IMR-90 (cell line): ENCODE data around the gene SYNE3. TPM values are rescaled to one million over a fixed set of nuclear protein-coding genes. Genes with fewer than 3 reads are reported as not detected.
A peak's percentile ranks its signal among the peaks of the same experiment; 100 is the strongest.

ENCODE experiments used
- ATAC-seq: fragments of 200-7000 bp; cut with Tn5 transposase; 2 replicates; pipeline ENCODE4 v1.9.1; 2020; ENCODE audit warnings: low read depth, mild to moderate bottlenecking, moderate library complexity
- BruUV-seq: library from RNA; stranded (reverse); fragments of 400-500 nt; replicated peaks from 2 replicates; lab custom pipeline; 2021; lab: Mats Ljungman, UMichigan
- CTCF ChIA-PET: fragments of 300-600 bp; formaldehyde crosslinking; extraction: SDS; loops from one replicate; lab custom pipeline; 2021; ENCODE audit warnings: antibody characterized with exemption; lab: Yijun Ruan, JAX
- POLR2A ChIA-PET: fragments of 300-600 bp; sonication (Branson Sonifier 250); formaldehyde crosslinking; loops from one replicate; lab custom pipeline; 2022; ENCODE audit warnings: antibody characterized with exemption; ENCODE audit not compliant: unreplicated experiment; lab: Charles Lee
- DNase-seq: peaks from one replicate; pipeline ENCODE4 v3.0.0; 2013
- H2AFZ ChIP-seq: replicated peaks from 2 replicates; pipeline ENCODE3; 2013; ENCODE audit warnings: low read length, mild to moderate bottlenecking; ENCODE audit not compliant: poor library complexity
- H2AK5ac ChIP-seq: 2 replicates; pipeline ENCODE4 v1.6.1; 2013; ENCODE audit warnings: low read depth, low read length, inconsistent platforms
- H2AK9ac ChIP-seq: replicated peaks from 2 replicates; pipeline ENCODE3; 2013; ENCODE audit warnings: mild to moderate bottlenecking, low read depth, low read length, moderate library complexity; ENCODE audit not compliant: poor library complexity
- H2BK120ac ChIP-seq: 2 replicates; pipeline ENCODE4 v1.6.1; 2013; ENCODE audit warnings: low read depth, low read length, inconsistent platforms
- H2BK15ac ChIP-seq: 3 replicates; pipeline ENCODE4 v1.6.1; 2013; ENCODE audit warnings: low read depth, low read length, inconsistent platforms
- H2BK20ac ChIP-seq: 2 replicates; pipeline ENCODE4 v1.6.1; 2013; ENCODE audit warnings: low read depth, mild to moderate bottlenecking, inconsistent platforms, low read length, moderate library complexity
- H2BK5ac ChIP-seq: 2 replicates; pipeline ENCODE4 v1.6.1; 2013; ENCODE audit warnings: mild to moderate bottlenecking, low read depth, low read length, inconsistent platforms; ENCODE audit not compliant: poor library complexity, severe bottlenecking
- H3K14ac ChIP-seq: replicated peaks from 2 replicates; pipeline ENCODE4 v1.6.1; 2013; ENCODE audit warnings: low read depth, low read length, inconsistent platforms
- H3K18ac ChIP-seq: 2 replicates; pipeline ENCODE4 v1.6.1; 2013; ENCODE audit warnings: low read depth, low read length, control low read depth
- H3K23ac ChIP-seq: 2 replicates; pipeline ENCODE4 v1.6.1; 2013; ENCODE audit warnings: low read depth, low read length, inconsistent platforms
- H3K27ac ChIP-seq: 2 replicates; pipeline ENCODE4 v1.5.1; 2013; ENCODE audit warnings: mild to moderate bottlenecking, control low read depth, low read length; ENCODE audit not compliant: insufficient read depth
- H3K27me3 ChIP-seq: 2 replicates; pipeline ENCODE4 v1.6.1; 2013; ENCODE audit warnings: low read length; ENCODE audit not compliant: control insufficient read depth, insufficient read depth
- H3K36me3 ChIP-seq: 2 replicates; pipeline ENCODE4 v1.6.1; 2013; ENCODE audit warnings: low read length, mixed read lengths; ENCODE audit not compliant: control insufficient read depth, insufficient read depth
- H3K4ac ChIP-seq: 2 replicates; pipeline ENCODE4 v1.6.1; 2013; ENCODE audit warnings: low read depth, low read length, inconsistent platforms
- H3K4me1 ChIP-seq: 2 replicates; pipeline ENCODE4 v1.6.1; 2013; ENCODE audit warnings: low read length, mixed read lengths; ENCODE audit not compliant: control insufficient read depth, insufficient read depth
- H3K4me2 ChIP-seq: 2 replicates; pipeline ENCODE4 v1.6.1; 2013; ENCODE audit warnings: low read depth, mild to moderate bottlenecking, control low read depth, low read length, moderate library complexity
- H3K4me3 ChIP-seq: 2 replicates; pipeline ENCODE4 v1.5.1; 2013; ENCODE audit warnings: low read depth, mild to moderate bottlenecking, control low read depth, low read length, moderate library complexity; ENCODE audit not compliant: insufficient read depth
- H3K56ac ChIP-seq: 2 replicates; pipeline ENCODE4 v1.6.1; 2013; ENCODE audit warnings: low read length, inconsistent platforms; ENCODE audit not compliant: insufficient read depth; ENCODE audit errors: extremely low read depth
- H3K79me1 ChIP-seq, 2 experiments: 2 replicates each; pipeline ENCODE4 v1.6.1; 2013; ENCODE audit warnings: low read length in 2 of 2, inconsistent platforms in 1 of 2, low read depth in 1 of 2
- H3K9ac ChIP-seq: 2 replicates; pipeline ENCODE4 v1.6.1; 2013; ENCODE audit warnings: low read depth, low read length, control low read depth
- H3K9me1 ChIP-seq: 2 replicates; pipeline ENCODE4 v1.6.1; 2013; ENCODE audit warnings: low read length, inconsistent platforms; ENCODE audit not compliant: insufficient read depth
- H3K9me3 ChIP-seq: 2 replicates; pipeline ENCODE4 v1.6.1; 2013; ENCODE audit warnings: low read length; ENCODE audit not compliant: control insufficient read depth, insufficient read depth
- H4K20me1 ChIP-seq: 2 replicates; pipeline ENCODE4 v1.6.1; 2013; ENCODE audit warnings: low read length, inconsistent platforms; ENCODE audit not compliant: insufficient read depth
- H4K5ac ChIP-seq: 2 replicates; pipeline ENCODE4 v1.6.1; 2013; ENCODE audit warnings: mild to moderate bottlenecking, low read depth, low read length, control low read depth
- H4K8ac ChIP-seq, 2 experiments: 2 replicates each; pipeline ENCODE4 v1.6.1; 2013; ENCODE audit warnings: low read depth in 2 of 2, low read length in 2 of 2, control low read depth in 1 of 2, inconsistent platforms in 1 of 2
- H4K91ac ChIP-seq: 2 replicates; pipeline ENCODE4 v1.6.1; 2013; ENCODE audit warnings: low read depth, low read length, inconsistent platforms; ENCODE audit not compliant: insufficient read depth
- BHLHE40 ChIP-seq: fragments of 150-350 bp; IDR thresholded peaks from 2 replicates; pipeline ENCODE4 v1.6.1; 2016; ENCODE audit warnings: mild to moderate bottlenecking, low read depth, low read length
- CEBPB ChIP-seq: IDR thresholded peaks from 2 replicates; pipeline ENCODE4 v1.6.1; 2012; ENCODE audit warnings: low read depth, low read length, improper control_type of control experiment
- CHD1 ChIP-seq: IDR thresholded peaks from 2 replicates; pipeline ENCODE4 v1.6.1; 2012; ENCODE audit warnings: low read depth, low read length, improper control_type of control experiment
- FOS ChIP-seq: fragments of 150-350 bp; IDR thresholded peaks from 2 replicates; pipeline ENCODE4 v1.6.1; 2016; ENCODE audit warnings: low read depth, low read length
- MAFK ChIP-seq: IDR thresholded peaks from 2 replicates; pipeline ENCODE4 v1.6.1; 2012; ENCODE audit warnings: low read depth, low read length, improper control_type of control experiment
- MAZ ChIP-seq: IDR thresholded peaks from 2 replicates; pipeline ENCODE4 v1.6.1; 2012; ENCODE audit warnings: low read depth, mild to moderate bottlenecking, low read length, improper control_type of control experiment, moderate library complexity, borderline replicate concordance
- MXI1 ChIP-seq: IDR thresholded peaks from 2 replicates; pipeline ENCODE4 v1.6.1; 2012; ENCODE audit warnings: low read depth, mild to moderate bottlenecking, low read length, moderate library complexity, borderline replicate concordance
- NFE2L2 ChIP-seq: fragments of 150-350 bp; IDR thresholded peaks from 2 replicates; pipeline ENCODE4 v1.6.1; 2016; ENCODE audit warnings: low read depth, mild to moderate bottlenecking, low read length
- POLR2A ChIP-seq: IDR thresholded peaks from 2 replicates; pipeline ENCODE4 v1.6.1; 2012; ENCODE audit warnings: mild to moderate bottlenecking, low read depth, low read length
- RAD21 ChIP-seq: IDR thresholded peaks from 2 replicates; pipeline ENCODE4 v1.6.1; 2012; ENCODE audit warnings: low read length, improper control_type of control experiment
- WGBS, 2 experiments: methylation state at CpG; one replicate each; pipeline versions ENCODE4 v1.1.5 to v1.1.7; 2013; ENCODE audit warnings: missing lambda C conversion rate in 2 of 2; ENCODE audit not compliant: insufficient read length in 1 of 2; ENCODE audit errors: extremely low coverage in 2 of 2; 5-methylcytosine and 5-hydroxymethylcytosine counted together
- dilution Hi-C: fragments of 300-500 bp; cut with HindIII; formaldehyde crosslinking; loops from one replicate; pipeline ENCODE4 v1.14.3; 2018; ENCODE audit warnings: low sequenced_read_pairs; ENCODE audit not compliant: unreplicated experiment
- in situ Hi-C: fragments of 300-500 bp; cut with MboI; formaldehyde crosslinking; loops from 3 replicates; pipeline ENCODE4 v1.14.3; 2019; ENCODE audit warnings: low sequenced_read_pairs, inconsistent platforms, mixed read lengths
- intact Hi-C: fragments of 100-400 bp; cut with micrococcal nuclease; formaldehyde crosslinking; loops from 2 replicates; pipeline ENCODE4 v1.10.0; 2022
- polyA plus RNA-seq, 3 experiments: library from polyadenylated mRNA; depleted of rRNA; stranded (reverse); fragments of >200 nt; gene quantifications; 2 replicates each; pipeline ENCODE4 v1.2.3, GENCODE V29; 2012; ENCODE audit warnings: low replicate concordance in 1 of 3
- total RNA-seq: library from RNA; depleted of rRNA; stranded (reverse); fragments of >200 nt; gene quantifications from 2 replicates; pipeline ENCODE4 v1.2.3, GENCODE V29; 2012
- TF ChIP-seq, protein P1 (sequence below): conservative IDR thresholded peaks from 2 replicates; pipeline ENCODE4 v1.5.1; 2012; ENCODE audit warnings: mild to moderate bottlenecking, low read depth, low read length, improper control_type of control experiment
- TF ChIP-seq, protein P2 (sequence below): fragments of 150-350 bp; IDR thresholded peaks from 2 replicates; pipeline ENCODE4 v1.6.1; 2017; ENCODE audit warnings: mild to moderate bottlenecking, antibody characterized with exemption, low read length, low read depth

The SYNE3 gene
- total and polyA plus RNA-seq, 2 of the 4 experiments (the other 2 are of a cell fraction), result 2.9 to 5.0 TPM

DNA sequence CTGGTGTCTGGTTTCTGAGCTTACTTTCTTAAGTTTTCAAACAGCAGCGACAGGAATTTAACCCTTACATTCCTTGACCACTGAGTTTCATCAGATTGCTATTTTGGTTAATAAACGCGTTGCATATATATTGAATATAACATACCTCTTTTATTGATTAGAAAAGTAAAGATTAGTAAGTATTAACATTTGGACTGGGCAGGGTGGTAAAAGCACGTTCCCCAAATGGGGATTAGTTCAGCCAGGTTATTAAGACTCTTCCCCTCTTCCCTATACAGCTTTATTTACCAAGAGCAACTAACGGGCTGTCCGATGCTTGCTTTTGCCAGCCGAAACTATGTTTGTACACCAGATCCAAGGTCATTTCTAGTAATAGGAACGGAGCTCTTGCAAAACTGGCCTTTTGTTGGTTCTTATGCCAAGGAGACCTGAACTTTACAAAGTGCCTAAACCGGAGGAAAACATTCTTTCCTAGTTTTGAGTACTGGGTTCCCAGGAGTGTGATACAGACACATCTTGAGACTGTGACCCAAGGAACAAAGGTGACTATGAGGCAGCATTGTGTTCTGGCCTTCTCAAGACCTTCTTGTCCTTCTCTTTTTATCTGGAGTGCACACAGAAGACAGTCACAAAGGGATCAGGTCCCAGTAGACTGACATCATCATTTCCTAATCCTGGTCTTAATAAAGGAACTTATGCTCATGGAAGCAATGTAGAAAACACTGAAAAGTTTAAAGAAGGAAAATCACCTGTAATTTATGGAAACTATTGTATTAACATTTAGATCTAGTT lies 21.0 kb upstream of the SYNE3 start (continued):
- TF ChIP-seq NFE2L2, result no peak

DNA sequence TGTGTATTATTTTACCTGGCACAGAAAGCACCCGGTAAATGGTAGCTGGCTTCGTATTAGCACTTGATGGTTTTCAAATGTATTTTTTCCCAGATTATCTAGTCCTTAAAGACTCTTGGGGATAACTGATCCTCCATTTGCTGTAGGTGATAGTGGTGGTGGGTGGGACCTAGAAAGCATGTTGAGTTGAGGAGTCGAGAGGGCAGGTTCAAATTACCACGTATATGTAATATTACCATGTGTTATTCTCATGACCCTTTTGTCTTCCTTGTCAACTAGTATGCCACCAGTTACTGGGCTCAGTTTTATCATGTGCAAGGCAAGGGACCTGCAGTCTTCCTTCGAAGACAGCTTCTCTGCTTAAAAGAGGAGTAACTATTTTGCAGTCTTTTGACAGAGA lies 20.2 kb upstream of the SYNE3 start:
- H4K5ac ChIP-seq, result no peak overlapping the region
- CTCF ChIA-PET, result interaction anchor here (1.6 kb wide), 1 partner anchor 10 kb away, joined by 4 read pairs; no protein-coding TSS in a partner anchor
- no peak overlapping the region for H3K56ac ChIP-seq
- H3K27me3 ChIP-seq, result no peaks in the 10 kb centered on the region
- H3K9me3 ChIP-seq, result no peaks in the 10 kb centered on the region
- dilution Hi-C loops (no loop called here), intact Hi-C loops (loop anchor here (10.0 kb wide), 3 partner anchors 312 to 728 kb away; no protein-coding TSS in a partner anchor), in situ Hi-C loops (loop anchor here (25.0 kb wide), 1 partner anchor 726 kb away; the partner anchor contains the start of gene BDKRB1)
- peaks cover 34 to 68% of the 10 kb centered on the region in 2 experiments; a peak in 3 of 4 replicates for H3K79me1 ChIP-seq
- no peak overlapping the region for H2BK120ac ChIP-seq
- H3K4me3 ChIP-seq, result no peak overlapping the region
- H4K20me1 ChIP-seq, result peaks cover 38% of the 10 kb centered on the region
- H3K9me1 ChIP-seq, result peaks cover 10% of the 10 kb centered on the region; the same call in 1 of the 2 replicates
- POLR2A ChIA-PET, result no interaction called here
- H3K9ac ChIP-seq, result no peak overlapping the region
- H2BK20ac ChIP-seq, result no peak overlapping the region
- DNase-seq (no peak), ATAC-seq (no peak)
- H3K14ac ChIP-seq, result no peak overlapping the region
- no peaks in the 10 kb centered on the region for H3K36me3 ChIP-seq
- BruUV-seq, result no TSS peak
- H3K27ac ChIP-seq, result no peak overlapping the region
- H3K4me1 ChIP-seq, result 0 out of 2 replicates have a peak, but pooled peaks cover 7% of the 10 kb centered on the region
- peak overlapping the region; percentile 95 for H3K4me2 ChIP-seq
- H2BK15ac ChIP-seq, result no peak overlapping the region
- H4K91ac ChIP-seq, result no peak overlapping the region
- peak overlapping the region; percentile 44; the same call in 1 of the 2 replicates for H3K23ac ChIP-seq
- no peak overlapping the region for H4K8ac ChIP-seq
- no peak overlapping the region for H2AK9ac ChIP-seq
- no peak overlapping the region for H2AFZ ChIP-seq
- no peak overlapping the region for H2BK5ac ChIP-seq
- H3K18ac ChIP-seq, result no peak overlapping the region
- no peak overlapping the region for H2AK5ac ChIP-seq
- WGBS, 2 experiments, result no CpG with 5 or more reads among the region's 5 CpGs
- no peak overlapping the region for H3K4ac ChIP-seq
- TF ChIP-seq, protein P1, sequence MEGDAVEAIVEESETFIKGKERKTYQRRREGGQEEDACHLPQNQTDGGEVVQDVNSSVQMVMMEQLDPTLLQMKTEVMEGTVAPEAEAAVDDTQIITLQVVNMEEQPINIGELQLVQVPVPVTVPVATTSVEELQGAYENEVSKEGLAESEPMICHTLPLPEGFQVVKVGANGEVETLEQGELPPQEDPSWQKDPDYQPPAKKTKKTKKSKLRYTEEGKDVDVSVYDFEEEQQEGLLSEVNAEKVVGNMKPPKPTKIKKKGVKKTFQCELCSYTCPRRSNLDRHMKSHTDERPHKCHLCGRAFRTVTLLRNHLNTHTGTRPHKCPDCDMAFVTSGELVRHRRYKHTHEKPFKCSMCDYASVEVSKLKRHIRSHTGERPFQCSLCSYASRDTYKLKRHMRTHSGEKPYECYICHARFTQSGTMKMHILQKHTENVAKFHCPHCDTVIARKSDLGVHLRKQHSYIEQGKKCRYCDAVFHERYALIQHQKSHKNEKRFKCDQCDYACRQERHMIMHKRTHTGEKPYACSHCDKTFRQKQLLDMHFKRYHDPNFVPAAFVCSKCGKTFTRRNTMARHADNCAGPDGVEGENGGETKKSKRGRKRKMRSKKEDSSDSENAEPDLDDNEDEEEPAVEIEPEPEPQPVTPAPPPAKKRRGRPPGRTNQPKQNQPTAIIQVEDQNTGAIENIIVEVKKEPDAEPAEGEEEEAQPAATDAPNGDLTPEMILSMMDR, result no peak
- TF ChIP-seq MAFK (no peak), BHLHE40 (no peak), NFE2L2 (no peak), CHD1 (no peak), MAZ (no peak), CEBPB (no peak), RAD21 (no peak), MXI1 (no peak), POLR2A (no peak), FOS (no peak)
- TF ChIP-seq, protein P2, sequence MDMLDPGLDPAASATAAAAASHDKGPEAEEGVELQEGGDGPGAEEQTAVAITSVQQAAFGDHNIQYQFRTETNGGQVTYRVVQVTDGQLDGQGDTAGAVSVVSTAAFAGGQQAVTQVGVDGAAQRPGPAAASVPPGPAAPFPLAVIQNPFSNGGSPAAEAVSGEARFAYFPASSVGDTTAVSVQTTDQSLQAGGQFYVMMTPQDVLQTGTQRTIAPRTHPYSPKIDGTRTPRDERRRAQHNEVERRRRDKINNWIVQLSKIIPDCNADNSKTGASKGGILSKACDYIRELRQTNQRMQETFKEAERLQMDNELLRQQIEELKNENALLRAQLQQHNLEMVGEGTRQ, result no peak
